Activated T-cell treated with anti-CD3 and anti-CD28 coated beads for 48 hours (primary cell): ENCODE results near the gene SGIP1.
"Not testable (repeated sequence)": the region's sequence is repeated elsewhere in the genome, so short reads cannot be mapped to it uniquely, and the experiment has no call there.

Experiments
- DNase-seq: peaks from one replicate; pipeline ENCODE4 v3.0.0-alpha.2; 2020; ENCODE audit warnings: low read depth

SGIP1 gene

GRCh38 chr1:66731170-66731865 is 197.4 kb downstream of the SGIP1 start:
- DNase-seq = no peak

DNA sequence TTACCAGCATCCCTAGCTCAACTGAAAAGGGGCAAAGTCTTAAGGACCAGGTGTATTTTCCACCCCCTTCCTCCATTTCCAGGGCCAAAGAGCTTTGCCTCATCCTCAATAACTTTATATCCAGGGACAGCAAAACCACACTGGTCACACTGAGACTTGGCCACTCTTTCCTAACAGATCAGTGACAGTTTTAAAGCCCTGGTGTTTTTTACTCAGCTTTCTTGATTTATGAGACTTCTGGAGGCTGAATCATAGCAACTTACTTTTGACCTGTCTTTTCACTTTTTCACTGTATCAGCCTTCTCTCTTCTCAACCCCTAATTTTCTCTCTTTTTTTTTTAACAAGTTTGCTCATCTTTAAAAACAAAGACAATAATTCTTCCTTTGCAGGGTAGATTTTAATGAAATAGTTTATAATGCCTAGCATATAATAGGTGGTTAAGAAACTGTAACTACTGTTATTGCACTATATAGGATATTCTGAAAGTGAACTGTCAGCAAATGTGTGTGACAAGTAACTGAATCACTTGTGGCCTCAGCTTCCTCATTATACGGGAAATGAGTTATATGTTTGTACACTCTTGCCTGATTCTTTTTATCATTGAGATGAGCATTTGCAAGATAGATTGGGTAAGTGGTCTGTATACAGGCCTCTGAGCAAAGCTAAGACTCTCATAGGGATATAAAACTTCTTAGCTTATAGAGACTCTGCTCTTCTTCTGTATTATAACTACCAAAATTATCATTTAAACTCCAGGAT is 198.6 kb downstream of the SGIP1 start:
- no peak for DNase-seq

- DNase-seq = no peak
Measured at GRCh38 chr1:66733348-66734017, 199.5 kb downstream of the SGIP1 start.

DNA sequence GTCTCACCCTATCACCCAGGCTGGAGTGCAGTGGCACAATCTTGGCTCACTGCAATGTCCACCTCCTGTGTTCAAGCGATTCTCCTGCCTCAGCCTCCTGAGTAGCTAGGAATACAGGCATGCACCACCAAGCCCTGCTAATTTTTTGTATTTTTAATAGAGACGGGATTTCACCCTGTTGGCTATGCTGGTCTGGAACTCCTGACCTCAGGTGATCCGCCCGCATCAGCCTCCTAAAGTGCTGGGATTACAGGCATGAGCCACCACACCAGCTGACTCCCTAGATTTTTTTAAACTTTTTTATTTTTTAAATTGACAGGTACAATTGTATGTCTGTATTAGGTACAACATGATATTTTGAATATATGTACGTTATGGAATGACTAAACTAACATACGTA is 200.6 kb downstream of the SGIP1 start:
- not testable (repeated sequence) for DNase-seq

- DNase-seq = no peak
Measured at GRCh38 chr1:66737836-66738235, 203.9 kb downstream of the SGIP1 start.

DNA sequence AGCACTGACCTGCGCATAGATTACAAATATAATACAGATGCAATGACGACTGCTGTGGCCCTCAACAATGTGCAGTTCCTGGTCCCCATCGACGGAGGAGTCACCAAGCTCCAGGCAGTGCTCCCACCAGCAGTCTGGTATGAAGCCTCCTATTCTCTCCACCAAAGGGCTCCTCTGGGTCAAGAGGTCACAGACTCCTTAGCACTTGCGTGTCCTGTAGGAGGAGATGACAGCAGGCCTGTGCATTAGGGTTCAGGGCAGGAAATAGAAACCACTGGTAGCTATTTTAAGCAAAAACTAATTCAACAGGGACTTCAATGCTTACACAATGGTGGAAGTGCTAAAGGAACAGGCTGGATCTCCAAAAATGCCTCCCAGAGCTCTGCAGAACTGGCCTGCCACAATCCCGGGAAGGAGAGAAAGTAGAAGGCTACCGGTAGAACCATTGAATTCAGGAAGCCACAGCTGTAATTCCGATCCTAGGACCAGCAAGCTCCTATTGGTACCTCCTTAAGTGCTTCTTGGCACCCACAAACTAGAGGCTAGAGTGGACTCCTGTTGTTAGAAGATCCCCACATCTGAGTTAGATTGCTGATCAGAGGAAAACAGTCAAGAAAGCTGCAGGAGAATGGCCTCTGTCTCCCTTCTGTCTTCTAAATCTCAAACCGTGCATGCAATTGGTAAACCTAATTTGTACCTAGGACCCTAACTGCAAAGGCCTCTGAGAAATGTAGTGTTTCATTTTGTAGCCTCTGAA is 205.6 kb downstream of the SGIP1 start:
- no peak for DNase-seq

- DNase-seq = no peak
Measured at GRCh38 chr1:66745451-66745850, 211.5 kb downstream of the SGIP1 start.

DNA sequence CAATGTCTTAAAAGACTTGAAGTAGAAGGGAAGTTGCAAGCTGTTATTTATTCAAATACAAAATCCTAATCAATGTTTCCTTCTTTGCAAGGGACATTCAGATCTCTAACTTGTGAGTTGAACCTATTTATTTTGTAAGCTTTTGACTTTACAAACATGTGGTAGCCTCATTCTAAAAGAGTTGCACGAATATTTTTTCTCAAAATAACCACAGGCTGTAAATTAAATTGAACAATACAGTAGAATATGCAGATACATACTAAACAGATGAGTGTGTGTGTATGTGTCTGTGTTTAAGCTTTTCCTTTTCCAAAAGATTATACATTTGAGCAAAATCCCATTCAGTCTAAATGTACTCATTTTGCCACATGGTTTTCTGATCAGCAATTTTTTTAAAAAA is 213.5 kb downstream of the SGIP1 start:
- DNase-seq = no peak

DNA sequence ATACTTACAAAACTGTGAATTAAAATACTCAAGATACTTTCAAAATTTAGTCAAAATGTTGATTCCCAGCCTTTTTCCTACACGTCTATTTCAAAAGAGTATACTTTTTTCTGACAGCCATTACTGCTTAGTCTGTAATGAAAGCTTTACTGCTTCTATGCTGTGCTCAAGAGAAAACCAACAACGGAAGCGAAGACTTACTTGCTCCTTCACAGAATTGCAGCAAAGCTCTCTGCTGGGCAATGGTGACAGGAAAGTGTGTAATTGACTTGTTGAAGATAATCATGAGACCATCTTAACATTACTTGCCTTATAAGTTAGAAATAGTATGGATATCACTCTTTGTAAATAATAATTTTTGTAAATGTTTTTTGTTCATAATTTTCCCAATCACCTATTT is 216.6 kb downstream of the SGIP1 start:
- DNase-seq = no peak

DNA sequence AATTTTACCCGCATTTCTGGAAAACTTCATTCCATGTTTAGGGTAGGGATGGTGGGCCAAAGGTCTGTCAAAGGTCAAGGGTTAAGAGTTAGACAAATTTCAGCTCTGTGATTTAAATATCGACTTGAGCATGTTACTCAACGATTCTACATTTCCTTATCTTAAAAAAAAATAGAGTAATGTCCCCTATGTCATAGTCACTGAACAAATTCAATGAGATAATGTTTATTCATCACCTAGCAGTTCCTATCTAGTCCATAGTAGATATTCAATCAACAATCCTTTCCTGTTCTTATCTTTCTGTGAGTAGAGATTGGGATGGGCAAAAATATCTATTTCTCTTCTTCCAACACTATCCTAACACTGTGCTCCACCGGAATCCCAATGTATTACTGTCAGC is 217.2 kb downstream of the SGIP1 start:
- DNase-seq = no peak

- DNase-seq = peak; percentile 6
Measured at GRCh38 chr1:66752000-66752592, 218.1 kb downstream of the SGIP1 start, which contains the start of gene DYNLT5. Gene DYNLT5 (plus strand): TSS chr1:66752459. CDS start chr1:66754659, 2,200 bp downstream.

- no peak for DNase-seq
Measured at GRCh38 chr1:66752671-66753371, 218.9 kb downstream of the SGIP1 start.

GRCh38 chr1:66757722-66758240 is 223.8 kb downstream of the SGIP1 start:
- DNase-seq = no peak

GRCh38 chr1:66758241-66758755 is 224.3 kb downstream of the SGIP1 start:
- no peak for DNase-seq

DNA sequence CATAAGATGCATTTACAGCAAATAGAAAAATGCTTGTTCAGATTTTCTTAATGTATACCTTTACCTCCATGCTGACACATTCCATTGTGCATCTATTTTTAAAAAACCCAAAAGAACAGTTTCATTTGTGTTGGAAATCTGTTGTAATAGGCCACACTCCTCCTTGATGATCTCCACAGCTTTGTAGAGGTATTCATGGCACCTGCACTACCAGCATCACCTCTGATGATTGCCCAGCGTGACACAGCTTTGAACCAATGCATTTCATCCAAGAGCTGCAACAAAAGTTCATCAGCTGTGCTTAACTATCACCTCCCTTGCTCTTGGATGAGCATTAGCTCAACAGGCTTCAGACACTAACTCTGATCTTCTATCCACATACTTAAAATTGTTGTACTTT is 226.6 kb downstream of the SGIP1 start:
- DNase-seq = no peak

- DNase-seq = no peak
Measured at GRCh38 chr1:66761221-66761620, 227.3 kb downstream of the SGIP1 start.

DNA sequence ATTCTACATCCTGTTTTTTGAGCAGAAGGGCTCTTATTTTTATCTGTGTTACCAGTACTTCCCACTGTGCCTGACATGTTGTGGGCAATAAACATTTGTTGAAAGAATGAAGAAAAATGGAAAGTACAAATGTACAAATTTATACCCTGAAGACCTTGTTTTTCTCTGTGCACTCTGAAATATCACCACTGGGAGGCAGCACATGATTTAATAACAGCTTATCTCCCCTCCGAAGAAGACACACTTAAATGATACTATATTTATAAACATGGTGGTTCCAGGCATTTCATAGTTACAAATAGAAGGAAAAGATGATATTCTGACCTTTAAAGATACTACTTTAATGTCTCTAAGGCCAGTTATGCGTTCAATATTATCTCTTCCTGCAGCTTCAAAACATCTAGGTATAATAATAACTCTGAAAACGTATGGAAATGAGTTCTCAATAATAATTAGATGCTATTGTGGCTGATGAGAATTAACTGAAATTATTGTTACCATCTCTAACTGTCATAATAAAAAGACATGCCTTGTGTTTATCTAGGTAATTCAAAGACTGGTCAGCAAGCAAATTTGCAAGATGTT is 231.1 kb downstream of the SGIP1 start:
- peak; percentile 13 for DNase-seq

DNA sequence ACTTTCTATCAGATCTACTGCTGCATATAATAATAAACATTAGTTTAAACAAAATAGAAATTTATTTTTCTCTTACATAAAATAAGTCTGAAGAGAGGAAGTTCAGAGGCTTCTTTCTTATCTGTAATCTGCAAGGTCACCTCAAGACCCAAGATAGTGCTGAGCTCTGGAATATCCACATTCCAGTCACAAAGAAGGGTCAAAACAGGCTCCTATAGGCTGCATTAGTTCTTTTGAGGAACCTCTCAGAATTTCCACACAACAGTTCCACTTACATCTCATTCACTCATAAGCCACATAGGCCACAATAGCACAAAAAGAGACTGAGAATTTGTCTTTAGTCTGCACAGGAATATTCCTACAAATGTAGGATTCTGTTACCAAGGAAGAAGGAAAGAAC is 233.7 kb downstream of the SGIP1 start:
- no peak for DNase-seq

DNA sequence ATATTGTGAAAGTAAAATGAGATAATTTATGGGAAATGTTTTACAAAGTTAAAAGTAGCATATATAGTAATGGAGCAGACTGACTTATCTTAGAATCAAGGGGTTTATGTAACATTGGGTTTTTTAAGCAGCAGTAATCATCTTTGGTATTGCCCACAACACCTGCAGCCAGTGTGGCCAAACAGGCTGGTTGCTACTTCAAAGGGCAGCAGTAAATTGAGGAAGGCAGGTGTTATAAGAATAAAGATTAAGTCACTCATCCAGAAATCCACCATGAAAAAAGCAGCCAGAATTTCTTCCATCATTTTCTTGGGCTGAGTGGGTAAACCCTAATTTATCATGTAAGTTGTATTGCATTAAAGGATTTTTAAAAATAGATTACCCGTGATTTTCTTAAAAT is 235.0 kb downstream of the SGIP1 start:
- no peak for DNase-seq

DNA sequence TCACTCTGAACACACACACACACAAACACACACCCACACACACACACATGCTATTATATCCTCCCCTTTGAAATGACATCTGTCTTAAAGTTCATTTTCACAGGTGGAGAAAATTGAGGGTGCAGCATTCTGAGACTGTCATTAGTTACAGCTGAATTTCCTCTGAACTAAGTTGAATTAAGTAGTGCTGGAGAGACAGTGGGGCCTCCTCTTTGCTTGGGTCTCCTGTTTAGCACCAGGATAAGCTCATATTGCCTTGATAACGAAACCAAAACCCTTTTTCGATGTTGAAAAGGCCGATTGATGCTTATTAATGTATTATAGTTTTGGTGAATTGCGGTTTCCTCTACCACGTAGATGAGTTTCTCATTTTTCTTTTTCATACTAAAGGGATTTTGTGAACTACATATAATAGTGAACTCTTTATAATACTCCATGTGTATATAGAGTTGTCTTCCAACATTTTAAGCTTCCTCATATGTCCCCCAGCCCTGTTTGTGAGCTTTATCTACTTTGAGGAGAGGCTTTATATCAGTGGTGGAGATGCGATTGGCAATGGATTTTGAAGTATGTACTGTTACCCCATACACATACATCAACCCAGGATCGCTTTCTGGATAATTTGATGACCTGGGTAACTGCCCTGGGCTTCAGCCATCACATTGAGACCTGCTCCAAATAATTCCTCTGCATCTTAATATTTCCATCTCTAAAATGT is 235.7 kb downstream of the SGIP1 start:
- no peak for DNase-seq
